CD8-positive, alpha-beta memory T cell (primary cell): Measurements from ENCODE around the gene TMEM270. TPM values are rescaled to one million over a fixed set of nuclear protein-coding genes. Genes with fewer than 3 reads are reported as not detected.
A peak's percentile ranks its signal among the peaks of the same experiment; 100 is the strongest.

ENCODE experiments used
- CTCF ChIA-PET: fragments of 350-600 bp; sonication (Branson Sonifier 250); formaldehyde crosslinking; loops from one replicate; lab custom pipeline; 2021; ENCODE audit warnings: antibody characterized with exemption; lab: Charles Lee
- POLR2A ChIA-PET: fragments of 350-600 bp; sonication (Branson Sonifier 250); formaldehyde crosslinking; loops from one replicate; lab custom pipeline; 2021; ENCODE audit warnings: antibody characterized with exemption; lab: Charles Lee
- DNase-seq, 5 donors: peaks; one replicate each; pipeline versions ENCODE4 v3.0.0 to v3.0.0-alpha.2; 2020 to 2022; ENCODE audit warnings: mixed read lengths in 1 of 5
- H3K27ac ChIP-seq: one replicate; pipeline ENCODE4 v1.7.0; 2013; ENCODE audit warnings: low read depth, mild to moderate bottlenecking, low read length, moderate library complexity
- H3K27me3 ChIP-seq: 2 replicates; pipeline ENCODE4 v1.7.0; 2013; ENCODE audit warnings: low read length, mild to moderate bottlenecking; ENCODE audit not compliant: insufficient read depth, poor library complexity, severe bottlenecking
- H3K36me3 ChIP-seq: 2 replicates; pipeline ENCODE4 v1.7.0; 2013; ENCODE audit warnings: mild to moderate bottlenecking, low read length, moderate library complexity; ENCODE audit not compliant: insufficient read depth
- H3K4me1 ChIP-seq: 2 replicates; pipeline ENCODE4 v1.7.0; 2013; ENCODE audit warnings: mild to moderate bottlenecking, low read length, moderate library complexity; ENCODE audit not compliant: insufficient read depth
- H3K4me3 ChIP-seq: 2 replicates; pipeline ENCODE4 v1.7.0; 2013; ENCODE audit warnings: mild to moderate bottlenecking, low read length
- H3K9me3 ChIP-seq: 2 replicates; pipeline ENCODE4 v1.7.0; 2013; ENCODE audit warnings: mild to moderate bottlenecking, low read length
- H3K27ac Mint-ChIP-seq, 8 donors: one replicate each; pipeline ENCODE4 v1.8.0; 2020 to 2021; ENCODE audit warnings: mixed read lengths in 8 of 8, mild to moderate bottlenecking in 6 of 8, inconsistent platforms in 3 of 8, moderate library complexity in 3 of 8
- H3K27me3 Mint-ChIP-seq, 2 donors: one replicate each; pipeline ENCODE4 v1.8.0; 2020 to 2021; ENCODE audit warnings: mixed read lengths in 2 of 2, mild to moderate bottlenecking in 1 of 2, moderate library complexity in 1 of 2
- H3K36me3 Mint-ChIP-seq, 3 donors: one replicate each; pipeline ENCODE4 v1.8.0; 2020 to 2021; ENCODE audit warnings: mixed read lengths in 3 of 3, inconsistent platforms in 1 of 3, mild to moderate bottlenecking in 1 of 3
- H3K4me1 Mint-ChIP-seq, 3 donors: one replicate each; pipeline ENCODE4 v1.8.0; 2020 to 2021; ENCODE audit warnings: mixed read lengths in 3 of 3, inconsistent platforms in 1 of 3, mild to moderate bottlenecking in 1 of 3
- H3K4me3 Mint-ChIP-seq, 7 donors: one replicate each; pipeline ENCODE4 v1.8.0; 2020 to 2021; ENCODE audit warnings: mixed read lengths in 7 of 7, mild to moderate bottlenecking in 6 of 7, moderate library complexity in 4 of 7, inconsistent platforms in 2 of 7
- H3K9me3 Mint-ChIP-seq, 5 donors: one replicate each; pipeline ENCODE4 v1.8.0; 2020 to 2022; ENCODE audit warnings: mixed read lengths in 5 of 5, mild to moderate bottlenecking in 3 of 5, moderate library complexity in 2 of 5, inconsistent platforms in 1 of 5
- polyA plus RNA-seq: library from polyadenylated mRNA; unstranded; fragments of 300-500 nt; fragmentation: Illumina TruSeq; gene quantifications from one replicate; pipeline ENCODE4 v1.2.3, GENCODE V29; 2021
- total RNA-seq, 2 experiments: library from RNA; stranded (reverse); gene quantifications; one replicate each; pipeline ENCODE4 v1.2.3, GENCODE V29; 2021

TMEM270 gene
- total and polyA plus RNA-seq, 3 experiments from 2014 or later = not detected

DNA sequence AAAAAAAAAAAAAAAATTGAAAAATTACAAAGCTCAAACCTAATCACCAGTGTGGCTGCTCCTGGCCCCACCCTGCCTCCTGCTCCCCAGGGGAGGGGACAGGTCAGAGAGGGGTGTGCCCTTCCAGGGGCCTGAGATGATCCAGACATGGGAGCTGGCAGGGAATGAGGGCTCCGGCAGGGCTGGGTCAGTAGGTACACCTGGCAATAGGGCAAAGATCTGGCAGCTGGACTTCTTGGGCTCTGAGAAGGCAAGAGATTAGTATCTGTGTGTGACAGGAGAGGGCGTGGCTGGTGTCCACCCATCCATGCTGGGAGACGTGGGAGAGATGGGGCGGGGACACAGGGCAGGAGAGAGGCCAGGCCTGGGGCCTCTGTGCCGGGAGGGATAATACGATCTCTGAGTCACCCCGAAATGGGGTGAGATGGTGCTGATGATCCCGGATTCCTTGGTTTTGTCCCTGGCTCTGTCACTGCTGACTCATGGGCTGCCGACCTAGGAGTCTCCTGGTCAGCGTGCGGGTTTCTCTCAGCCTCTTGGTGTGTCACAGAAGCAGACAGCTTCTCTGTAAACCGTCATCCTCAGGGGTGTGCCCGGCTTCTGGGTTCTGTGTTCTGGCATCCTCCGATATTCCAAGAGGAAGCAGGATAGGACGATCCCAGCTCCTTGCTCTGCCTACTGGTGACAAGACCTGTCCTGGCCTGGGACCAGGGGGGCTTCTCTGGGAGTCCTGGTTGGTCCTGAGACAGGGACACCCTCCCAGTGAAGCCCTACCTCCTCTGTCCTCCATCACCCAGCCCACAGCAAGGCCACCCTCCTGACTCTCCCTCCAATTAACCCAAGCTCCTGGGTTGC lies 38.4 kb upstream of the TMEM270 start:
- Mint-ChIP-seq H3K27me3 (peaks cover 7 to 32% of the 10 kb centered on the region in 2 donors), H3K36me3 (no peaks in the 10 kb centered on the region), H3K27ac (no peak overlapping the region), H3K9me3 (no peaks in the 10 kb centered on the region), H3K4me3 (no peak overlapping the region), H3K4me1 (peaks cover 9 to 12% (median 11%) of the 10 kb centered on the region in 3 donors)
- no peaks in the 10 kb centered on the region for H3K27me3 ChIP-seq
- H3K9me3 ChIP-seq = no peaks in the 10 kb centered on the region
- ChIA-PET CTCF (interaction anchor here (1.1 to 1.8 kb wide), 2 partner anchors 32 to 34 kb away, joined by 3 to 5 read pairs; no protein-coding TSS in a partner anchor), POLR2A (no interaction called here)
- peak overlapping the region; percentile 64 for H3K27ac ChIP-seq
- peaks cover 3% of the 10 kb centered on the region for H3K4me1 ChIP-seq
- DNase-seq = no peak
- H3K36me3 ChIP-seq = no peaks in the 10 kb centered on the region
- H3K4me3 ChIP-seq = no peak overlapping the region

DNA sequence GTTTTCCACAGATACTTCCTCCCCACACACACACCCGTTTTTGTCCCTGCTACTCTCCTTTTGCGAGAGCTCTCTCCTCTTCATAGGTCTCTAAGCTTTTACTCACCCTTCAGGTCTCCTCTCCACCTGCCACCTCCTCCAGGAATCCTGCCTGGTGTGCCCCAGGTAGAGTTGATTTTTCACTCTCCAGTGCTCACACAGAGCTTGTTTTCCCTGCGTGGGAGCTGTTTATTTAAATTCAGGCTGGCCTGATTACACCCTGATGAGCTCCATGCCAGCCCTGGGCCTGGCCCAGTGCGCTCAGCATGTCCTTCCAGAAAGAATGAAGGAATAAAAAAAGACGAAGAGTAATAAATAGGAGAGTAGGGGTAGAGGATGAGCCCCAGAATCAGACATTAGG lies 37.7 kb upstream of the TMEM270 start:
- CTCF ChIA-PET = interaction anchor here (1.1 to 1.8 kb wide), 2 partner anchors 32 to 33 kb away, joined by 3 to 5 read pairs; no protein-coding TSS in a partner anchor
- H3K27ac Mint-ChIP-seq = no peak overlapping the region

DNA sequence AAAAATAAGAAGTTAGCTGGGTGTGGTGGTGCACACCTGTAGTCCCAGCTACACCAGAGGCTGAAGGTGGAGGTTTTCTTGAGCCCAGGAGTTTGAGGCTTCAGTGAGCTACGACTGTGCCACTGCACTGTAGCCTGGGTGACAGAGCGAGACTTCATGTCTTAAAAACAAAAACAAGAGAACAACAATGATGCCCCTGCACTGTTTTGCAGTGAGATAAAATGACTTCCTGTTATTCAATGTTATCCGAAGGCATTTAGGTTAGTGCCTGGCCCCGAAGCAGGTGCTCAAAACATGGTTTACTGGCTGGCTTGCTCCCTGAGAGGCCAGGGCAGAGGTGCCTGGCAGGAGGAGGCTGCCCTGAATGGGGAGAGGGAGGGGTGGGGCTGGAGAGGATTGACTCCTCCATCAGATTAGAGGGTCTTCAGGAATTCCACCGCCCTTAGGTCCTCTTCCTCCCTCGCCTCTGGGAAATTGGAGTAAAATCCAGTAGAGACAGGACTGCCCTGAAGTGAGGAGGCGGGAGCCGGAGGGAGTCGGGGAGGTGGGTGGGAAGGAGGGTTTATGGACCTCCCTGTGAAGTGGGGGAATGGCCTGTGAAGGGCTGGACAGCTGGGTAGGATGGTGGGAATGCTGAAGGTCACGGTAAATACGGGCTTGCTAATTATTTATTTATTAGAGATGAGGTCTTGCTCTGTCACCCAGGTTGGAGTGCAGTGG lies 36.9 kb upstream of the TMEM270 start:
- no peak overlapping the region for H3K27ac Mint-ChIP-seq

More for the DNA sequence above, 37.7 kb upstream of the TMEM270 start:
- Mint-ChIP-seq H3K27me3 (peaks cover 7 to 29% of the 10 kb centered on the region in 2 donors), H3K4me1 (peaks cover 15 to 19% (median 18%) of the 10 kb centered on the region in 3 donors), H3K36me3 (no peaks in the 10 kb centered on the region), H3K4me3 (no peak overlapping the region), H3K9me3 (no peaks in the 10 kb centered on the region)
- no peak for DNase-seq
- Histone ChIP-seq H3K27ac (peak overlapping the region; percentile 64), H3K27me3 (no peaks in the 10 kb centered on the region), H3K4me1 (peaks cover 6% of the 10 kb centered on the region), H3K4me3 (no peak overlapping the region), H3K9me3 (no peaks in the 10 kb centered on the region), H3K36me3 (no peaks in the 10 kb centered on the region)
- POLR2A ChIA-PET = no interaction called here

DNA sequence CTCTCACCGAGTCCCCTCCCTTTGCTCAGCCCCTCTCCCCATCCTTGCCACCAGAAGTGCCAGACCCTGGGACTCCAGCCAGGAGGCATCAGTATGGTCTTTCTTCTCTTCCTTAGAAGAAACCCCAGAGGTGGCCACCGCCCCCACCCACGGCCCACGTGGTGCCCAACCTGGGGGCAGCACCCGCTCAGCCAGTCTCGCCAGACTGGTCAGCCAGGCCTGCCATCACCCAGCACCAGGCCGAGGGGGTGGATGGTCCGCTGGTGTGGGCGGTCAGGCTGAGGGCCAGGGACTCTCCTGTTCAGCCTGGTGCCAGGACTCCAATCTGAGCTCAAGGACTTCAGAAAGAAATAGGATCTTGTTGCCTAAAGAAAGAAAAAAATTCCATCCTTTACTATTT lies 36.0 kb upstream of the TMEM270 start:
- CTCF ChIA-PET = interaction anchor here (1.1 kb wide), 1 partner anchor 13 kb away, joined by 4 read pairs; no protein-coding TSS in a partner anchor
- POLR2A ChIA-PET = no interaction called here
- Mint-ChIP-seq H3K27ac (no peak overlapping the region), H3K27me3 (peaks cover 13 to 34% of the 10 kb centered on the region in 2 donors), H3K4me1 (peaks cover 22 to 31% (median 25%) of the 10 kb centered on the region in 3 donors), H3K4me3 (no peak overlapping the region), H3K9me3 (no peaks in the 10 kb centered on the region), H3K36me3 (no peaks in the 10 kb centered on the region)
- Histone ChIP-seq H3K36me3 (no peaks in the 10 kb centered on the region), H3K4me1 (peaks cover 6% of the 10 kb centered on the region), H3K4me3 (no peak overlapping the region), H3K27me3 (no peaks in the 10 kb centered on the region), H3K27ac (no peak overlapping the region), H3K9me3 (no peaks in the 10 kb centered on the region)
- no peak for DNase-seq

More for the DNA sequence above, 36.9 kb upstream of the TMEM270 start:
- Histone ChIP-seq H3K27ac (no peak overlapping the region), H3K9me3 (no peaks in the 10 kb centered on the region), H3K4me1 (peaks cover 6% of the 10 kb centered on the region), H3K27me3 (no peaks in the 10 kb centered on the region), H3K36me3 (no peaks in the 10 kb centered on the region), H3K4me3 (no peak overlapping the region)
- peaks cover 19 to 25% (median 25%) of the 10 kb centered on the region in 3 donors for H3K4me1 Mint-ChIP-seq
- CTCF ChIA-PET = no interaction called here
- H3K9me3 Mint-ChIP-seq = no peaks in the 10 kb centered on the region
- H3K4me3 Mint-ChIP-seq = no peak overlapping the region
- H3K27me3 Mint-ChIP-seq = peaks cover 7 to 32% of the 10 kb centered on the region in 2 donors
- DNase-seq = no peak
- POLR2A ChIA-PET = no interaction called here
- no peaks in the 10 kb centered on the region for H3K36me3 Mint-ChIP-seq

DNA sequence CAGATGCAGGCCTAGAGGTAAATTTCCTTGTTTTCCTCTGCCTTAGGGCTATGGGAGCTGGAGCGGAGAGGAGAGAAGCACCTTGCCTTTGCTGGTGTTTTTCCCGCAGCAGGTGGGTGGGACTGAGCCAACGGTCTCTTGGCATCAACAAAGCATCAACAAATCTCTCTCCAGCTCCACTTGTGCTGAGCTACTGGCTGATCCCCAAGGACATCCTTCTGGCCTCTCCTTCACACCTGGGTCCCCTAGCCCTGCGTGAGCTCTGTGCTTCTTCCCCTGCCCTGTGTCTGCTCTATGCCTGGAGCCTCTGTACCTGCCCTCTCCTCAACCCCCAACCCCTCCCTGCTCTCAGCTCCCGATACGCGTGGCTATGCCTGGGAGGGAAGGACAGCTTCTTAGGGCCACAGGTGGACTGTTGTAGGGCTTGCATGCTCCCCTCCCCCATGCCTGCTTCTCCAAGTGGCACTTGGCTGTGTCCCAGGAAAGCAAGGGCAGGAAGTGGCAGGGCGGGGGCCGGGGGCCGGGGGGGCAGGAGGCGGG lies 33.3 kb upstream of the TMEM270 start:
- no peak overlapping the region for H3K27ac ChIP-seq
- ChIA-PET CTCF (interaction anchor here (1.0 to 1.4 kb wide), 2 partner anchors 16 to 27 kb away, joined by 3 to 4 read pairs; no protein-coding TSS in a partner anchor), POLR2A (no interaction called here)
- Mint-ChIP-seq H3K27ac (peak overlapping the region in 2 of 8 donors; percentile 17 to 59), H3K4me3 (peak overlapping the region in 6 of 7 donors; percentile 11 to 54 (median 32)), H3K36me3 (no peaks in the 10 kb centered on the region), H3K27me3 (peaks cover 10 to 29% of the 10 kb centered on the region in 2 donors), H3K9me3 (no peaks in the 10 kb centered on the region), H3K4me1 (peaks cover 22 to 31% (median 25%) of the 10 kb centered on the region in 3 donors)
- H3K4me1 ChIP-seq = peaks cover 6% of the 10 kb centered on the region
- H3K36me3 ChIP-seq = no peaks in the 10 kb centered on the region
- H3K27me3 ChIP-seq = no peaks in the 10 kb centered on the region
- DNase-seq = no peak
- no peaks in the 10 kb centered on the region for H3K9me3 ChIP-seq
- H3K4me3 ChIP-seq = no peak overlapping the region

DNA sequence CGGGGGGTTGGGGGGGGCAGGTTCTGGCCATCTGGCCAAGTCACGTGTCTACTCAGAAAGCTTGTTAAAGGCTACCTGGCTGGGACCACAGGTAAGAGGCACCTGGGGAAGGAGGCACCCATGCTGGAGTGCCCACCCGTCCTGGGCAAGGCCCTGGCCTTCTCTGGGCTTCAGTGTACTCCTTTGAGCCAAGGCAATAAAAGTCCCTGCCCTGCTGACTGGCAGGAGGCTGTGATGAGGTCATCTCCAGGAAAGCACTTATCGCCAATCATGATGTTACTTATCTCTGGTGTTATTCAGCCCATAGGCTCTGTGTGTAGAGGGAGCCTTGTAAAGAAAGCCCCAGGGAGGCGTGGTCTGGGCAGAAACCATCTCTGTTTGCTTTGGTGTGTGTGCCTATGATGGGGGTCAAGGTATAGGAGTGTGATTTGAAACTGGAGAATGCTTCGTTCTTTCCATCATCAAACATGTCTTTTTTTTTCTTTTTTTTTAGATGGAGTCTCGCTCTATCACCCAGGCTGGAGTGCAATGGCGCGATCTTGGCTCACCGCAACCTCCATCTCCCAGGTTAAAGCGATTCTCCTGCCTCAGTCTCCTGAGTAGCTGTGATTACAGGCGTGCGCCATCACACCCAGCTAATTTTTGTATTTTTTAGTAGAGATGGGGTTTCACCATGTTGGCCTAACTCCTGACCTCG lies 32.7 kb upstream of the TMEM270 start:
- Histone ChIP-seq H3K4me1 (peaks cover 6% of the 10 kb centered on the region), H3K9me3 (no peaks in the 10 kb centered on the region), H3K4me3 (no peak overlapping the region), H3K36me3 (no peaks in the 10 kb centered on the region), H3K27me3 (no peaks in the 10 kb centered on the region), H3K27ac (no peak overlapping the region)
- Mint-ChIP-seq H3K27ac (no peak overlapping the region), H3K4me1 (peaks cover 22 to 31% (median 25%) of the 10 kb centered on the region in 3 donors), H3K36me3 (no peaks in the 10 kb centered on the region), H3K9me3 (no peaks in the 10 kb centered on the region), H3K4me3 (peak overlapping the region in 1 of 7 donors; percentile 50), H3K27me3 (peaks cover 10 to 25% of the 10 kb centered on the region in 2 donors)
- no peak for DNase-seq
- ChIA-PET POLR2A (no interaction called here), CTCF (interaction anchor here (1.0 kb wide), 1 partner anchor 27 kb away, joined by 4 read pairs; no protein-coding TSS in a partner anchor)

DNA sequence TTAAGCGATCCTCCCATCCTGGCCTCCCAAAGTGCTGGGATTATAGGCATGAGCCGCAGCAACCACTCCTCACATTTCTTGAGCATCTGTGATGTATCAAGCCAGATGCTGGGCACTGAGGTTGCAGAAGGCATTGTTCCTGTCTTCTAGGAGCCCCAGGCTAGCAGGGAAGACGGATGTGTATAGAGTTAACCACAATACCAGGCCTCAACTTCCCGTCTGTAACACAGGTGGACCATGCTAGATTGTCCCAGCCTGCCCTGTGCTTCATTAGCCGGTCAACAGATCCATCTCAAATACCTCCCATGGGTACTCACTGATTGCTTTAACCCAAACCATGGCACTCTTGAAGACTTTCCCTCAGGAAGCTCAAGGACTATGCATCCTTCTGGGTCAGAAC lies 32.0 kb upstream of the TMEM270 start:
- no peak for DNase-seq
- Mint-ChIP-seq H3K27ac (no peak overlapping the region), H3K36me3 (no peaks in the 10 kb centered on the region), H3K9me3 (no peaks in the 10 kb centered on the region), H3K27me3 (peaks cover 10 to 24% of the 10 kb centered on the region in 2 donors), H3K4me1 (peaks cover 22 to 31% (median 25%) of the 10 kb centered on the region in 3 donors), H3K4me3 (peak overlapping the region in 2 of 7 donors; percentile 36 to 43)
- ChIA-PET CTCF (no interaction called here), POLR2A (no interaction called here)
- H3K4me1 ChIP-seq = peaks cover 6% of the 10 kb centered on the region
- H3K36me3 ChIP-seq = no peaks in the 10 kb centered on the region
- H3K27me3 ChIP-seq = no peaks in the 10 kb centered on the region
- H3K9me3 ChIP-seq = no peaks in the 10 kb centered on the region
- H3K27ac ChIP-seq = no peak overlapping the region
- H3K4me3 ChIP-seq = no peak overlapping the region
